ENCODE measurements around the gene VAT1L. TPM values are rescaled to one million over a fixed set of nuclear protein-coding genes. Genes with fewer than 3 reads are reported as not detected.
"Not testable (repeated sequence)": the region's sequence is repeated elsewhere in the genome, so short reads cannot be mapped to it uniquely, and the experiment has no call there.

VAT1L gene
- total and polyA plus RNA-seq, 2 donors (not counting 3 experiments of a cell fraction or from before 2014, with no cell fraction given) = 0.46 to 1.5 TPM

GRCh38 chr16:77946823-77947222, 158.5 kb downstream of the VAT1L start:
- no peak overlapping the region for H3K4me2 ChIP-seq (ENCODE audit: insufficient read depth, low read length)
- POLR2A ChIA-PET = no interaction called here
- no peaks in the 10 kb centered on the region for H3K27me3 ChIP-seq (ENCODE audit: control insufficient read depth in 2 of 2, insufficient read depth in 2 of 2, low read length in 2 of 2)
- intact Hi-C loops (cut with micrococcal nuclease) = no loop called here
- FAIRE-seq = no peak
- no peaks in the 10 kb centered on the region for H3K9me3 ChIP-seq (replicated peaks; ENCODE audit: control insufficient read depth, insufficient read depth, low read length)
- dilution Hi-C loops (cut with MboI; ENCODE audit: extremely low pct_ligation_motif_present, low sequenced_read_pairs) = no loop called here
- DNase-seq (ENCODE audit: low read depth, low spot score) = no peak
- H3K79me2 ChIP-seq (ENCODE audit: control insufficient read depth, insufficient read depth, low read length) = no peaks in the 10 kb centered on the region
- no TSS peak for BruUV-seq (replicated peaks)
- no peaks in the 10 kb centered on the region for H3K9me1 ChIP-seq (replicated peaks; ENCODE audit: control insufficient read depth, extremely low read depth, insufficient read depth, low read length)
- no peak overlapping the region for H3K9ac ChIP-seq (replicated peaks; ENCODE audit: extremely low read depth, insufficient read depth, low read length)
- no peaks in the 10 kb centered on the region for H3K4me1 ChIP-seq (ENCODE audit: control insufficient read depth, extremely low read depth, insufficient read depth, low read length)
- no peak overlapping the region for H3K4me3 ChIP-seq (replicated peaks in 1 of 3; ENCODE audit: insufficient read depth in 1 of 3, low read depth in 1 of 3, low read length in 3 of 3)
- H3K27ac ChIP-seq (ENCODE audit: insufficient read depth, low read depth, low read length) = no peak overlapping the region
- no peaks in the 10 kb centered on the region for H3K36me3 ChIP-seq (ENCODE audit: control insufficient read depth in 2 of 2, extremely low read depth in 1 of 2, insufficient read depth in 2 of 2, low read length in 2 of 2)
- H4K20me1 ChIP-seq (replicated peaks; ENCODE audit: control insufficient read depth, extremely low read depth, insufficient read depth, low read length) = no peaks in the 10 kb centered on the region
- TF ChIP-seq POLR2AphosphoS5 (IDR thresholded peaks at IDR 0.05; ENCODE audit: insufficient read depth, low read depth, low read length) (no peak), POLR2A (IDR thresholded peaks at IDR 0.05; ENCODE audit: low read depth, low read length) (no peak), CTCF (IDR thresholded peaks at IDR 0.05; ENCODE audit: extremely low read depth in 1 of 2, insufficient read depth in 1 of 2, low read depth in 1 of 2, low read length in 2 of 2) (no peak), EZH2 (IDR thresholded peaks at IDR 0.05; ENCODE audit: borderline replicate concordance, low read depth, low read length, severe bottlenecking) (no peak), FOS (IDR thresholded peaks at IDR 0.05; ENCODE audit: borderline replicate concordance, insufficient read depth, low read length) (no peak), GATA2 (IDR thresholded peaks at IDR 0.05; ENCODE audit: insufficient read depth, insufficient read length, low read depth, low read length) (no peak), JUN (IDR thresholded peaks at IDR 0.05; ENCODE audit: borderline replicate concordance, insufficient read depth, insufficient read length, low read depth) (no peak), MYC (IDR thresholded peaks at IDR 0.05; ENCODE audit: low read depth, low read length) (no peak)
- TF ChIP-seq, protein P1, sequence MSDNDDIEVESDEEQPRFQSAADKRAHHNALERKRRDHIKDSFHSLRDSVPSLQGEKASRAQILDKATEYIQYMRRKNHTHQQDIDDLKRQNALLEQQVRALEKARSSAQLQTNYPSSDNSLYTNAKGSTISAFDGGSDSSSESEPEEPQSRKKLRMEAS (IDR thresholded peaks at IDR 0.05; ENCODE audit: insufficient read depth, insufficient read length) = no peak
- H2AFZ ChIP-seq (ENCODE audit: low read depth, low read length) = no peak overlapping the region
- CTCF ChIA-PET = interaction anchor here (1.0 kb wide), 1 partner anchor 24 kb away, joined by 3 read pairs; no protein-coding TSS in a partner anchor

- POLR2A ChIA-PET; dilution Hi-C loops (cut with MboI; ENCODE audit: extremely low pct_ligation_motif_present, low sequenced_read_pairs); H3K4me1 ChIP-seq (ENCODE audit: control insufficient read depth, extremely low read depth, insufficient read depth, low read length); H3K4me2 ChIP-seq (ENCODE audit: insufficient read depth, low read length); H3K27me3 ChIP-seq (ENCODE audit: control insufficient read depth in 2 of 2, insufficient read depth in 2 of 2, low read length in 2 of 2); H2AFZ ChIP-seq (ENCODE audit: low read depth, low read length); H3K9ac ChIP-seq (replicated peaks; ENCODE audit: extremely low read depth, insufficient read depth, low read length); H3K9me3 ChIP-seq (replicated peaks; ENCODE audit: control insufficient read depth, insufficient read depth, low read length); H3K36me3 ChIP-seq (ENCODE audit: control insufficient read depth in 2 of 2, extremely low read depth in 1 of 2, insufficient read depth in 2 of 2, low read length in 2 of 2); H4K20me1 ChIP-seq (replicated peaks; ENCODE audit: control insufficient read depth, extremely low read depth, insufficient read depth, low read length); H3K9me1 ChIP-seq (replicated peaks; ENCODE audit: control insufficient read depth, extremely low read depth, insufficient read depth, low read length); H3K27ac ChIP-seq (ENCODE audit: insufficient read depth, low read depth, low read length); intact Hi-C loops (cut with micrococcal nuclease); FAIRE-seq; BruUV-seq (replicated peaks); H3K79me2 ChIP-seq (ENCODE audit: control insufficient read depth, insufficient read depth, low read length); DNase-seq (ENCODE audit: low read depth, low spot score); H3K4me3 ChIP-seq (replicated peaks in 1 of 3; ENCODE audit: insufficient read depth in 1 of 3, low read depth in 1 of 3, low read length in 3 of 3): not testable (repeated sequence)
- CTCF ChIA-PET = interaction anchor here (0.9 kb wide), 1 partner anchor 55 kb away, joined by 3 read pairs; no protein-coding TSS in a partner anchor
These were observed 159.2 kb downstream of the VAT1L start for GRCh38 chr16:77947590-77947989.
